GM23338 (cell line): Measurements from ENCODE around the gene COL5A2.

ENCODE experiments used
- CREB1 ChIP-seq: fragments of 250-450 bp; sonication (Bioruptor Pico); IDR thresholded peaks from 2 replicates; pipeline ENCODE4 v1.5.0; 2020; ENCODE audit warnings: low read depth, mild to moderate bottlenecking, moderate library complexity
- EZH2 ChIP-seq: fragments of 200-600 bp; sonication (generic); IDR thresholded peaks from one replicate; pipeline ENCODE4 v1.8.0; 2017; ENCODE audit warnings: antibody characterized with exemption, mild to moderate bottlenecking, low read depth; ENCODE audit not compliant: unreplicated experiment
- EZH2phosphoT487 ChIP-seq: fragments of 200-600 bp; sonication (generic); IDR thresholded peaks from one replicate; pipeline ENCODE4 v1.8.1; 2018; ENCODE audit warnings: antibody characterized with exemption; ENCODE audit not compliant: unreplicated experiment
- JUNB ChIP-seq: IDR thresholded peaks from one replicate; pipeline ENCODE4 v1.6.1; 2016; ENCODE audit warnings: antibody characterized with exemption; ENCODE audit not compliant: unreplicated experiment
- POLR2AphosphoS5 ChIP-seq: IDR thresholded peaks from 2 replicates; pipeline ENCODE4 v1.6.1; 2016; ENCODE audit warnings: antibody characterized with exemption, low read depth
- STAT1 ChIP-seq: IDR thresholded peaks from one replicate; pipeline ENCODE4 v1.6.1; 2016; ENCODE audit warnings: antibody characterized with exemption; ENCODE audit not compliant: unreplicated experiment
- ZNF331 ChIP-seq: fragments of 250-450 bp; sonication (Bioruptor Pico); IDR thresholded peaks from 2 replicates; pipeline ENCODE4 v1.5.0; 2020; ENCODE audit warnings: low read depth, mild to moderate bottlenecking, moderate library complexity
- TF ChIP-seq, protein P1 (sequence below), 2 experiments: fragments of 200-600 bp in 1 of 2; sonication (generic) in 1 of 2; conservative IDR thresholded peaks; 2 replicates each; pipeline versions ENCODE4 v1.5.1 to v1.6.1; 2016 to 2017; ENCODE audit warnings: antibody characterized with exemption in 2 of 2, low read depth in 2 of 2, mild to moderate bottlenecking in 2 of 2, moderate library complexity in 1 of 2
- TF ChIP-seq, protein P2 (sequence below): IDR thresholded peaks from one replicate; pipeline ENCODE4 v1.6.1; 2018; ENCODE audit warnings: antibody characterized with exemption; ENCODE audit not compliant: unreplicated experiment
- TF ChIP-seq, protein P3 (sequence below): IDR thresholded peaks from 2 replicates; pipeline ENCODE4 v1.6.1; 2016; ENCODE audit warnings: antibody characterized with exemption

DNA sequence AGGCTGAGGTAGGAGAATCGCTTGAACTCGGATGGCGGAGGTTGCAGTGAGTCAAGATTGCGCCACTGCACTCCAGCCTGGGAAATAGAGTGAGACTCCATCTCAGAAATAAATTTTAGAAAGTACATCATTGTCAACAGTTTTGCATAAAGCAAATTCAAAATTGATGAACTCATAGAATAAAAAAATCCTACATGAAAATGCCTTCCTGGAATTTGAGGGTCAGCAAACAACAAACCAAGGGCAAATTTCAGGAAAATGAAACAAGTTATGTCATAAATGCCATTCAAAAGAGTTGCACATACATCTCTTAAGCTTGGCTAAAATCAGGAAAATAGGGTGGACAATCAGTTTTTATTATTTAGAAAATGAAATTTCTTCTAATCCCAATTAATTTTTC is 45.1 kb downstream of the COL5A2 start:
- no peak for TF ChIP-seq JUNB
- TF ChIP-seq, protein P1, sequence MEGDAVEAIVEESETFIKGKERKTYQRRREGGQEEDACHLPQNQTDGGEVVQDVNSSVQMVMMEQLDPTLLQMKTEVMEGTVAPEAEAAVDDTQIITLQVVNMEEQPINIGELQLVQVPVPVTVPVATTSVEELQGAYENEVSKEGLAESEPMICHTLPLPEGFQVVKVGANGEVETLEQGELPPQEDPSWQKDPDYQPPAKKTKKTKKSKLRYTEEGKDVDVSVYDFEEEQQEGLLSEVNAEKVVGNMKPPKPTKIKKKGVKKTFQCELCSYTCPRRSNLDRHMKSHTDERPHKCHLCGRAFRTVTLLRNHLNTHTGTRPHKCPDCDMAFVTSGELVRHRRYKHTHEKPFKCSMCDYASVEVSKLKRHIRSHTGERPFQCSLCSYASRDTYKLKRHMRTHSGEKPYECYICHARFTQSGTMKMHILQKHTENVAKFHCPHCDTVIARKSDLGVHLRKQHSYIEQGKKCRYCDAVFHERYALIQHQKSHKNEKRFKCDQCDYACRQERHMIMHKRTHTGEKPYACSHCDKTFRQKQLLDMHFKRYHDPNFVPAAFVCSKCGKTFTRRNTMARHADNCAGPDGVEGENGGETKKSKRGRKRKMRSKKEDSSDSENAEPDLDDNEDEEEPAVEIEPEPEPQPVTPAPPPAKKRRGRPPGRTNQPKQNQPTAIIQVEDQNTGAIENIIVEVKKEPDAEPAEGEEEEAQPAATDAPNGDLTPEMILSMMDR (conservative IDR thresholded peaks at IDR 0.05; ENCODE audit: low read depth in 2 of 2): no peak
- no peak for TF ChIP-seq EZH2
- no peak for TF ChIP-seq CREB1 (CRISPR knock-in tag)
- no peak for TF ChIP-seq EZH2phosphoT487
- TF ChIP-seq, protein P2, sequence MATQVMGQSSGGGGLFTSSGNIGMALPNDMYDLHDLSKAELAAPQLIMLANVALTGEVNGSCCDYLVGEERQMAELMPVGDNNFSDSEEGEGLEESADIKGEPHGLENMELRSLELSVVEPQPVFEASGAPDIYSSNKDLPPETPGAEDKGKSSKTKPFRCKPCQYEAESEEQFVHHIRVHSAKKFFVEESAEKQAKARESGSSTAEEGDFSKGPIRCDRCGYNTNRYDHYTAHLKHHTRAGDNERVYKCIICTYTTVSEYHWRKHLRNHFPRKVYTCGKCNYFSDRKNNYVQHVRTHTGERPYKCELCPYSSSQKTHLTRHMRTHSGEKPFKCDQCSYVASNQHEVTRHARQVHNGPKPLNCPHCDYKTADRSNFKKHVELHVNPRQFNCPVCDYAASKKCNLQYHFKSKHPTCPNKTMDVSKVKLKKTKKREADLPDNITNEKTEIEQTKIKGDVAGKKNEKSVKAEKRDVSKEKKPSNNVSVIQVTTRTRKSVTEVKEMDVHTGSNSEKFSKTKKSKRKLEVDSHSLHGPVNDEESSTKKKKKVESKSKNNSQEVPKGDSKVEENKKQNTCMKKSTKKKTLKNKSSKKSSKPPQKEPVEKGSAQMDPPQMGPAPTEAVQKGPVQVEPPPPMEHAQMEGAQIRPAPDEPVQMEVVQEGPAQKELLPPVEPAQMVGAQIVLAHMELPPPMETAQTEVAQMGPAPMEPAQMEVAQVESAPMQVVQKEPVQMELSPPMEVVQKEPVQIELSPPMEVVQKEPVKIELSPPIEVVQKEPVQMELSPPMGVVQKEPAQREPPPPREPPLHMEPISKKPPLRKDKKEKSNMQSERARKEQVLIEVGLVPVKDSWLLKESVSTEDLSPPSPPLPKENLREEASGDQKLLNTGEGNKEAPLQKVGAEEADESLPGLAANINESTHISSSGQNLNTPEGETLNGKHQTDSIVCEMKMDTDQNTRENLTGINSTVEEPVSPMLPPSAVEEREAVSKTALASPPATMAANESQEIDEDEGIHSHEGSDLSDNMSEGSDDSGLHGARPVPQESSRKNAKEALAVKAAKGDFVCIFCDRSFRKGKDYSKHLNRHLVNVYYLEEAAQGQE: no peak
- TF ChIP-seq POLR2AphosphoS5: no peak
- TF ChIP-seq, protein P3, sequence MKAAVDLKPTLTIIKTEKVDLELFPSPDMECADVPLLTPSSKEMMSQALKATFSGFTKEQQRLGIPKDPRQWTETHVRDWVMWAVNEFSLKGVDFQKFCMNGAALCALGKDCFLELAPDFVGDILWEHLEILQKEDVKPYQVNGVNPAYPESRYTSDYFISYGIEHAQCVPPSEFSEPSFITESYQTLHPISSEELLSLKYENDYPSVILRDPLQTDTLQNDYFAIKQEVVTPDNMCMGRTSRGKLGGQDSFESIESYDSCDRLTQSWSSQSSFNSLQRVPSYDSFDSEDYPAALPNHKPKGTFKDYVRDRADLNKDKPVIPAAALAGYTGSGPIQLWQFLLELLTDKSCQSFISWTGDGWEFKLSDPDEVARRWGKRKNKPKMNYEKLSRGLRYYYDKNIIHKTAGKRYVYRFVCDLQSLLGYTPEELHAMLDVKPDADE: no peak
- TF ChIP-seq ZNF331 (CRISPR knock-in tag): no peak
- TF ChIP-seq STAT1: no peak
